Right lobe of liver (tissue), 4 donors: ENCODE results near the gene ATP2B3.

Experiments
- CTCF ChIP-seq, 4 donors: fragments of 200-600 bp in 3 of 4; fragments of 450-650 bp in 1 of 4; IDR thresholded peaks; one replicate each; pipeline versions ENCODE4 v1.5.1 to v1.8.0; 2016 to 2022; ENCODE audit warnings: antibody characterized with exemption in 4 of 4, mild to moderate bottlenecking in 2 of 4
- POLR2A ChIP-seq: fragments of 450-650 bp; IDR thresholded peaks from one replicate; pipeline ENCODE4 v1.6.1; 2017; ENCODE audit warnings: antibody characterized with exemption, mild to moderate bottlenecking
- donor health status: DM: no; HTN: no; CAD: no.
- donor health status: DM: no; HTN: no; CAD: no.
- donor health status: DM: no; HTN: yes; CAD: no.

- TF ChIP-seq CTCF (IDR thresholded peaks at IDR 0.05), result no peak
- no peak for TF ChIP-seq POLR2A
Observed at GRCh38 chrX:153476666-153477363, 40.6 kb upstream of the ATP2B3 start.
